NCI-H1417 (cell line): ENCODE data around the gene VCL.
"Not testable (repeated sequence)": the region's sequence is repeated elsewhere in the genome, so short reads cannot be mapped to it uniquely, and the experiment has no call there.

ENCODE experiments used
- DNase-seq, 3 experiments: peaks; one replicate each; lab custom pipeline; 2025; lab: John Stamatoyannopoulos, UW

The VCL gene

DNA sequence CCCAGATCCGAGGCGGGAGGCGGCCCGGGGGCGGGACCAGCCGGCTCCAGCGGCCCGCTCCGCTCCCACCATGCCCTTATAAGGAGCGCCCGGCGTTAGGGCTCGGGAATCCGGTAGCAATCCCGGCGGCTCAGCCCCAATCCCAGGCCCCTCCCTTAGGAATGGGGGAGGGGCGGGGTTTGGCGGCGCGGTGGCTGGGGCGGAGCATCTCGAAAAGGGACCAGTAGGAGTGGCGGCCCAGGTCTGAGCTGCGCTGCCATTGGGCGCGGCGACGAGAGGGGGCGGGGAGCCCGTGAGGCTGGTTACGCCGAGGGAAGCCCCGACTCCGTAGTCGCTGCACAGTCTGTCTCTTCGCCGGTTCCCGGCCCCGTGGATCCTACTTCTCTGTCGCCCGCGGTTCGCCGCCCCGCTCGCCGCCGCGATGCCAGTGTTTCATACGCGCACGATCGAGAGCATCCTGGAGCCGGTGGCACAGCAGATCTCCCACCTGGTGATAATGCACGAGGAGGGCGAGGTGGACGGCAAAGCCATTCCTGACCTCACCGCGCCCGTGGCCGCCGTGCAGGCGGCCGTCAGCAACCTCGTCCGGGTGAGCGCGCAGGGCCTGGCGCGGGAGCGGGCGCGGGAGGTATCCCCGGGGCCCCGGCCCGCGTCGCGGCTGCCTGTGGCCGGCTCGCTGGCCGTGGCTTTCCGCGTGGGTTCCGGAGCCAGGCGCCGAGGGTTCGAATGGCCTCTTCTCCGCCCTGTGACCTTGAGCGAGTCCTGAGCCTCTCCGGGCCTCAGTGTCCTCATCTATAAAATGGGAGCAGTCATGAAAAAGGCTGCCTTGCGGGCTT is at the start of gene VCL:
Gene VCL (plus strand): TSS at position 330 of the 836 bp plus-strand sequence. CDS start 92 bp downstream, at position 422.
- DNase-seq, result peak; percentile 93 to 96 (median 93)

DNA sequence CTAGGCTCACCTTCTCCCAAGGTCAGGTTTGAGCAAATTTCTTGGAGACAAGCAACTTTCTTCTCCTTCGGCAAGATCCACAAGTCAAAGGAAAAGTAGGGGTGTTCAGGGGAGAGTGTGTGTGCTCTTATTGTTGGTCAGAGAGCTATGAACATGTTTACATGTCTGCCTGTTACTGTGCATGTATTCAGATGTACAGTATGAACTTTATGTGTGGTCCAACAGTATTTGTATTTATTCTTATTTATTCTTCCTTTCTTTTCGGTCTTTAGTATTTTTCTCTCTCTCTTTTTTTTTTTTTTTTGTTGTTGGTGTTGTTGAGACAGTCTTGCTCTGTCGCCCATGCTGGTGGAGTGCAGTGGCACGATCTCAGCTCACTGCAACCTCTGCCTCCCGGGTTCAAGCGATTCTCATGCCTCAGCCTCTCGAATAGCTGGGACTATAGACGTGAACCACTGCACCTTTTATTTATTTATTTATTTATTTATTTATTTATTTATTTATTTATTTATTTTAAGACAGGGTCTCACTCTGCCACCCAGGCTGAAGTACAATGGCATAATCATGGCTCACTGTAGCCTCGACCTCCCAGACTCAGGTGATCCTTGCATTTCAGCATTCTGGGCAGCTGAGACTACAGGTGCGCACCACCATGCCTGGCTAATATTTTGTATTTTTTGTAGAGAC is 48.8 kb upstream of the VCL start:
- no peak for DNase-seq

DNA sequence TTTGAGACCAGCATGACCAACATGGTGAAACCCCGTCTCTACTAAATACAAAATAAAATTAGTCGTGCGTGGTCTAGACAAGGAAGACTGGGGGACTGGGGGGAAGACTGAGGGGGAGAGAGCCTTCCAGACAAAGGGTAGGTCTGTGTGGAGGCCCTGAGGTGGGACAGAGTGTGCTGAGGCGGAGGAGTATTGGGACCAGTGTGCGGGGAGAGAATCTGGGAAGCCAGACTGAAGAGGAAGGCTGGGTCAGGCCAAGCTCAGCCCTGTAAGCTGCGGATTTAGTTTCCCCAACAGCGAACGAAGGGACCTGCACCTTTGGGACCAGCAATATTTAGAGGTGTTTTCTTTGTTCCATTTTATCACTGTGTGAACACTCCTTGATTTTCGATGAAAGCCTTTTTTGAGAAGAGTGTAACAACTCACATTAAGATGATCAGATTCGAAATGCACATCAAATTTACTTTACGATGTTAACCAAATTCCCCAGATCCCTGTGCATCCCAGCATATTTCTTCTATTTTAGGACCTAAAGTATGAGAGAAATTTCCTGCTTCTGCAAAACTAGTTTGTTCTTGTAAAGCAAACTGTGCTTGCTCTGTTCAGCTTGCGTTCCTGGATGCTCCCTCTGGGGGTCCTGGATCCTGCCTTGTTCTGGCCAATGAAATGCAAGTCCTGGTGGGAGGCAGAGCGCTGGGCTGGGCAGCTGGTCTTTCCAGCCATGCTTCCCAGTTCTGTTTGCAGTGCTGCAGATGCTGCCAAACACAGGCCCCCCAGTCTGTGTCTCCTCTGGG is 47.6 kb upstream of the VCL start:
- DNase-seq, result peak in 1 of 3 experiments; percentile 11

DNA sequence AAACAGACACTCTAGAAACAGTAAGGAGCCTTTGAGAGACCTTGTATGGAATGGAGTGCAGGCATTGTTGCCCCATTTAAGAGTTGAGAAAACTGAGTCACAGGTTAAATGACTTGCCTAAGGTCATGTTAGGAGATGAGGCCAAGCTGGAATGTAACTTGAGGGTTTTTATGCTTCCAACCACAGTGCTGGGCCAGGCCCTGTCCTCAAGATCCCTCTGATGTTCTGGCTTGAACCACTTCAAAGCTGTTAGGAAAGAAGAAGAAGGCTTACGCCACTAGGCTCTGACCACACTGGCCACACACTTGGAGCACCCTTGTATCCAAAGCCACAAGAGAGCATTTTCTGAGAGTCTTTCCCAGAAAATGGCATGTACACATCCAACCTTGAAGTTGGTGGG is 44.3 kb upstream of the VCL start:
- no peak for DNase-seq

DNA sequence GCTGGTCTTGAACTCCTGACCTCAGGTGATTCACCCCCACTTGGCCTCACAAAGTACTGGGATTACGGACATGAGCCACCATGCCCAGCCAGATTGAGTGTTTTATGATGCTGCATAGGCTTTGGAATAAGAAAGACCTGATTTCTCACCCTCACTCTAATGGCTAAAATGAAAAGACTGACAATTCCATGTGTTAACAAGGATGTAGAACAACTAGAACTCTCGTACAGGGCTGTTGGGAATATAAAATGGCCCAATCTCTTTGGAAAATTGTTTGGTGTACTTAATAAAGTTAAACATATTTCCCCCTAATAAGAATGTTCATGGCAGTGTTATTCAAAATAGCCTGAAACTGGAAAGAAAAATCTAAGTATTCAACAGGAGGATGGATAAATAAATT is 43.2 kb upstream of the VCL start:
- DNase-seq, result no peak

DNA sequence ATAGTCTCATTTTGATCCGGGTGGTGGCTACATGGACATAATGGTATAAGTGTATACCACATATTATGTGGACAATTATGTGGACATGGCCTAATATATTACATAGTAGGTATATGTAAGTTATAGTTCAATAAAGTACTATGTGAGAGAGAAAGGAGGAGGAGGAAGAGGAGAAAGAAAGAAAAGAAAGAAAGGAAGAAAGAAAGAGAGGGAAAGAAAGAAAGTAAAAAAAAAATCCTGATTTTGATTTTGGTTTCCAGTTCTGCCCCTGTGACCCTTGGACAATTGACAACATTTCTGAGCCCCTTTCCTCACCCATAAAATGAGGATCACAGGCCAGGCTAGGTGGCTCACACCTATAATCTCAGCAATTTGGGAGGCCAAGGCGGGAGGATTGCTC is 42.2 kb upstream of the VCL start:
- DNase-seq, result no peak

DNA sequence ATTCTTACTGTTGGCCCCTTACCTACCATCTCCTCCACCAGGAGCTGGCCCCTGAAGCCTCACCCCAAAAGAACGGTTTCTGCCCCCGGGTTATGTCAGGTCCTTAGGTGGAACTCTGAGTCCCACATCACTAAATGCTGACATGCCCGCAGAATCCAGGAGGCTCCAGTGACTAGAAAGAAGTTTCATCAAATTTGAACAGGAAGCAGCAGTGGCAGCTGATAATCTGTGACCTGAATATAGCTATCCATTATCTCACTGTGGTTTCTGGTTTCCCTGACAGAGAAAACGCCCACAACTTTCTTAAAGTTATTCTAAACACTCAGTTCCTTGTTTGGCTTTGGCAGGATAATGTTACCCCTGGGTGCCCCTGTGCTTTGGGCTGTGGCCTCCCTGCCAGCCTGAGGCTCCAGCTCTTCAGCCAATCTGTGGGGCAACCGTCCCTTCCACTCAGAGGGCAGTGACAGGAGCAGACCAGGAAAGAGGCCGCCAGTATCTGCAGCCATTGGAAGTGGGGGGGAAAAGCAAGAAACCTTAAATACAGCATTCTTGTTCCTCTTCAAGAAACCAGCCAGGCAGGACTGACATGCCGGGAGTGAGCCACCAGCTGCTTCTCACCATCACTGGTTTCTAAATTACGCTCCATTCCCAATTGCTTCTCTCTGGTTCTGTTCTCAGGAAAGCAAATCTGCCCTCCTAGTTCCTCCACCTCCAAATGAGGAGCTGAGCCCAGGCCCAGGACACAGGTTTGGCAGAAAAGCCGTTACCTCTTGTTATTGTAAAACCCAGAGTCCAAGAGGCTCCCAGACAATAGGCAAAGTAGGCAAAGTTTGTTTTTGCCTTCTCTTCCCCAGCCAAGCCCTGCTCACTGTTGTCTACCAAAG is 41.2 kb upstream of the VCL start:
- no peak for DNase-seq

DNA sequence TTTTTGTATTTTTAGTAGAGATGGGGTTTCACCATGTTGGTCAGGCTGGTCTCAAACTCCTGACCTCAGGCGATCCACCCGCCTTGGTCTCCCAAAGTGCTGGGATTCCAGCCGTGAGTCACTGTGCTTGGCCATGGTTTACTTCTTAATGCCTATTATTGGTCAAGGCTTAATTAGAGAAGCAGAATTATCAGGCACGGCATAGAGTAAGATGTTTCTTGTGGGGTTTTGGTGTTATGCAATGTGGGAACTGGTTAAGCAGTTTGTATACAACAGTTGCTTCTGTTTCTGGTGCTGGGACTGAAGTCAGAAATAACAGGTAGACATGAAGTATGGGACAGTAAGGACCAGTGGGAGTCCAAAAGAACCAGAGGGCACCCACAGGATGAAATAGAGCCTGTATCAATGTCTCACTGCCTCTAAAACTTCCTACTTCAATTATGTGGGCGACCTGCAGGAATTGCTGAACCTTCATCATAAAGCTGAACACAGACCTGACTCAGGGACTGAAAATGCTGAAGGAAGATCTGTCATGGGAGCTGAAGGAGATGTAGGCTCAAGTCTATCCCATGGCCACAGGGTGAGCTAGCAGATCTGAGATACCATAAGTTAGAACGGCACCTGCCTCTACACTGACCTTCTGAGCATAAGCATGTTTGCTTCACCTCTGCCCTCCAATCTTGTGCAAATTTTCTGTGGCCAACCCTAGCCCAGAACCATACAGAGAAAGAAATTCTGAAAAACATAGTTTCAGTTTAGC is 38.3 kb upstream of the VCL start:
- no peak for DNase-seq

DNA sequence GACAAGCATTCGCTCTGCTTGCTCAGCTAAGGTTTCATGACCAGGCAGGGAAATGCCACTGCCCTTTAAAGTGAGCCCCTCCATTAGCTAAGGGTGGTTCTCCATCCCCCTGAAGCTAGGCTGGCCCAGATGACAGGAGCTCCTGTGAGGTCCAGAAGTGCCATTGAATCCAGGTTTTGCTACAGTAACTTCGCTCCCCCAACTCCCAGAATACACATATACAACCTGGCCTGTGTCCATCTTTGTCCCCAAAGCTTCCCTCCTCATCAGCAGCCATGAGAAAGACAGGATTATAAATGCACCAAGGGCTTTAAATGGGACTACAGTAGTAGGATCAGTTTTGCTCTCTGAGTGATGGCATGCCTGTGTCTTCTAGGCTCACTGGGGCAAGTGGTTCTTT is 35.5 kb upstream of the VCL start:
- no peak for DNase-seq

DNA sequence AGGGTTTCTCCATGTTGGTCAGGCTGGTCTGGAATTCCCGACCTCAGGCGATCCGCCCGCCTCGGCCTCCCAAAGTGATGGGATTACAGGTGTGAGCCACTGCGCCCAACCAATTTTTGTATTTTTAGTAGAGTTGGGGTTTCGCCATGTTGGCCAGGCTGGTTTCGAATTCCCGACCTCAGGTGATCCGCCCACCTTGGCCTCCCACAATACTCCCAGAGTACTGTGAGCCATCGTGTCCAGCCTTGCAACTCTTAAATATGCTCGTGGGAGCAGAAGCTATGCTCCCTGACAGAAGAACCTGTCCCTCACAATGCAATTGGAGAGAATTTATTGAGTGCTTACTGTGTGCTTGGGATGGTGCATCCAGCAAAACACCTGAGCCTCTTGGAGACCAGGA is 34.4 kb upstream of the VCL start:
- DNase-seq, result not testable (repeated sequence)

DNA sequence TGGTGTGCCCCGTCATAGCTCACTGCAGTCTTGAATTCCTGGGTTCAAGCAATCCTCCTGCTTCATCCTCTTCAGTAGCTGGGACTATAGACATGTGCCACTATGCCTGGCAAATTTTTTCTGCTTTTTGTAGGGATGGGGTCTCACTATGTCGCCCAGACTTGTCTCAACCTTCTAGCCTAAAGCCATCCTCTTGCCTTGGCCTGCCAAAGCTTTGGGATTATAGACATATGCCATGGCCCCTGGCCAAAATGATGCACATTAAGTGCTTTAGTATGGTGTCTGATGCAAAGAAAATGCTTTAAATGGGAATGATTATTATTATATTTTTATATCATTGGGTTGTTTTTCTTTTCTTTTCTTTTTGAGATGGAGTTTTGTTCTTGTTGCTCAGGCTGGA is 33.2 kb upstream of the VCL start:
- DNase-seq, result no peak

DNA sequence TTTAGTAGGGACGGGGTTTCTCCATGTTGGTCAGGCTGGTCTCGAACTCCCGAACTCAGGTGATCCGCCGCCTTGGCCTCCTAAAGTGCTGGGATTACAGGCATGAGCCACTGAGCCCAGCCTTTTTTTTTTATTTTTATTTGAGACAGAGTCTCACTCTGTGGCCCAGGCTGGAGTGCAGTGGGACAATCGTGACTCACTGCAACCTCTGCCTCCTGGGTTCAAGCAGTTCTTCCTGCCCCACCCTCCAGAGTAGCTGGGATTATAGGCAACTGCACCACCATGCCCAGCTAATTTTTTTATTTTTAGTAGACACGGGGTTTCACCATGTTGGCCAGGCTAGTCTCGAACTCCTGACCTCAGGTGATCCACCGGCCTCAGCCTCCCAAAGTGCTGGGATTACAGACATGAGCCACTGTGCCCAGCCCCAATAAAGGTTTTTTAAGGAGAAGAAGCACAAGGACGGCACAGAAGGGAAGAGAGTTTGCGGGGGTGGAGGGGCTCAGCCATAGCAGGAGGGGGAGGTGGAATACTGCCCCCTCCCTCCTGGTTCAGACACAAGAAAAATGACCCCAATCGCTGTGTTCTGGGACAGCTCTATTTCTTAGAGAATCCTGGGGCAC is 32.5 kb upstream of the VCL start:
- DNase-seq, result not testable (repeated sequence)

DNA sequence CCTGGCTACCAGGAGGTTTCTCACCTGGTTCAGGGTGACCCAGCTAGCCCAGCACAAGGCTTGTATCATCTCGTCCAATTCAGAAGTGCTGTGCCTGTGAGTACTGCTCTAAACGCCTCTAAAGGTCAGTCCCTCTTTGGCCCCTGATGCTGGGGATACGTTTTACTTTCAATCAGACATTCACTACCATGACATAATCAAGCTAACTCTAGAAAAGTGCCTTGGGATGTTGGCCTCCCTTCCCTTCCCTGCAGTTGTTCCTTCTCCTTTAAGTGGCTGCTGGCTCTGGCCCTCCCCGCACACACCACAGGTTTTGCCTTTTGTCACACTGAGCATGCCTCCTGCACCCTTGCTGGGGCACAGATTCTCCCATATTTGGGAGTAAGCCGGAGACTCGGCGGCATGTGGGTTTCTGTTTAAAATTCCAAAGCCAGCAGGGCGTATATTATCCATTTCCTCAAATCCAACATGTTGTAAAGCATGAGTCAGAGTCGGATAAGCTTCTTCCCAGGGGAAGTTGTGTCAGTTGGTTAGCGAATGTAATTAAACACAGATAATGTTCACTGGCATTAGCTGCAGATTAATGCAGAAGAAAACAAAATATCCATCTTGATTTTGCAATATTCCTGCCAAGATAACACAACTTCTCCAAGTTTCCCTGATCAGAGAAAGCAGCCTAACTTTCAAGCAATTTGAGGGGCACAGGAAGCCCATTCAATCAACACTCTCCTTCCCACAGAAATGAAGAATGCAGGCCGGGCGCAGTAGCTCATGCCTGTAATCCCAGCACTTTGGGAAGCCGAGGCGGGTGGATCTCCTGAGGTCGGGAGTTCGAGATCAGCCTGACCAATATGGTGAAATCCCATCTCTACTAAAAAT is 31.8 kb upstream of the VCL start:
- peak in 1 of 3 experiments; percentile 6 for DNase-seq

DNA sequence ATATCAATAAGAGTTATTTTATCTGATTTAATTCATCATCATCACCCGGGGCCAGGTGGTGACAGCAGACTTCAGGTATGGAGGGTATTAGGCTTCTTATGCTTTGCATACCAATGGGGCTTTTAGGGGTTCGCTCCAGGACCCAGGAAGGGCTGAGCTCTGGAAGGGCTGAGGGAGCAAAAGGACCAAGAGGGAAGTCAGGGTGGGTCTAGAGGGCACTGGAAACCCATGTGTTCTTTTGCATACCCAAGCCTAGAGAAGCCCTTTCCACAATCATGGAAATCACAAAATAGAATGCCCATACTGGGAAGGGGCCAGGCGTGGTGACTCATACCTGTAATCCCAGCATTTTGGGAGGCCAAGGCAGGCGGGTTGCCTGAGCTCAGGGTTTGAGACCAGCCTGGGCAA is 30.9 kb upstream of the VCL start:
- DNase-seq, result no peak

DNA sequence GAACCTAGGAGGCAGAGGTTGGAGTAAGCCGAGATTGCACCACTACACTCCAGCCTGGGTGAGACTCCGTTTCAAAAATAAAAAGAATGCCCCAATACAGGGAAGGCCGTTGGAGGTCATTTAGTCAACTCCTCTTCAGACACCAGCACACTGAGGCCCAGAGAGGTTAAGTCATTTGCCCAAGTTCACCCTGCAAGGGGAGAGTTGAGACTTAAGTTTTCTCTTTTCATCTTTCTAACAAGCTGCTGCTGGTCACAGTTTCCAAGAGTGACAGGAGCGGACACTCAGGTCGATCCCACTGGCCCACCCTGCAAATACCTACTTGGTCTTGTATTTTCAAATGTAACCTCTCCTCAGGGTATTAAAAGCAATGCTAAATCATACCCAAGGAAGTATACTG is 30.4 kb upstream of the VCL start:
- no peak for DNase-seq

DNA sequence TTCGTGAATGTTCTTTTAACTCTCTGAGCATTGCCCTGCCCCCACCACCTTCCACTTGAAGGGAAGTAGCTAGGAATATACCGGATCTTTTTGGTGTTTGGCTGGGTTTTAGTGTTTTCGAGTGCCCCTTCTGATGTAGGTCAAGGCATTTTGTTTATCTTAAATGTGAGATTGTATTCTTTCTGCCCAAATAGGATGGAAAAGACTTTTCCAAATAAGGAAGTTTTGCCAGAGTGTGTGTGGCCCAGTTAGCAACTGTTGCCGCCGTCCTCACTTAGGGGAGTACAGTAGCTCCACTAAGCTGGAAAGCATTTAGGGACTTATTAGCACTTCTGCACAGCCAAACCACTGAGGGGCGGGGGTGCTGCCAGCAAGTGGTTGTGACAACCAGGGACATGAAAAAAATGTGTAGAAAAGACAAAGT is 29.8 kb upstream of the VCL start:
- no peak for DNase-seq

DNA sequence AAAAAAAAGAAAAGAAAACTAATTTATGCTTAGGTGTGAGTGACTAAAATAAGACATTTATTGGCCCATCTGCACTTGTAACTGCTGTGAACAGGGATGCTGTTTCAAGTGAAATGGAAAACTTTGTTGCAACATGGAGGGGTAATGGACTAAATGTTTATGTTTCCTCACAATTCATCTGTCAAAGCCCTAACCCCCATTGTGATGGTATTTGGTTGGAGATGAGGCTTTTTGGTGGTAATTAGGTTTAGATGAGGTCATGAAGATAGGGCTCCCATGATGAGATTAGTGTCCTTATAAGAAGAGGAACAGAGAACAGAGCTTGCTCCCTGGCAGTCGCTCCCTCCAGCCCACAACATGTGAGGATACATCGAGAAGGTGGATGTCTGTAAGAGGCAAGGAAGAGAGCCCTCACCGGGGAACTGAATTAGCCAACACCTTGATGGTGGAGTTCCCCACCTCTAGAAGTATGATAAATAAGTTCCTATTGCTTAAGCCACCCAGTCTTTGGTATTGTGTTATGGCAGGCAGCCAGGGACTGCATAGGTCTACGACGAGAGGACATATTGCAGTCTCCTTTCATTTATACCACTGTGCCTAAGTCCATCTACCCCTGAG is 28.6 kb upstream of the VCL start:
- no peak for DNase-seq

DNA sequence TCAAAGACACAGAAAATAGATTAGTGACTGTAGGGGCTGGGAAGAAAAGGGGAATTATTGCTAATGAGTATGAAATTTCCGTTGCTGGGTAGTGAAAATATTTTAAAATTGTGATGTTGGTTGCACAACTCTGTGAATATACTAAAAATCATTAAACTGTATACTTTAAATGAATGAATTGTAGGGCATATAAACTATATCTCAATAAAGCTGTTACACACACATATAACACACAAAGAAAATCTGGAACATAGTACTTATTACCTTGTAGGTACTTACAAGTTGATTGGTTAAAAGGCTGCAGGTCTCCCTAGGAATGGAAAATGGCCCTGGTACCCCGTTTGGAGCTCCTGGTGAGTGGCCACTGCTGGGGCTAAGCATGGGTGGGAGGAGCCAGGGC is 27.1 kb upstream of the VCL start:
- no peak for DNase-seq
